GM19452 (cell line): ENCODE data around the gene CYP2F1.

Source experiments
- ATAC-seq: cut with Tn5 transposase; IDR thresholded peaks from one replicate; pipeline ENCODE4 v1.9.1; 2021; ENCODE audit not compliant: unreplicated experiment

CYP2F1 gene

GRCh38 chr19:41175801-41176777 lies 61.9 kb downstream of the CYP2F1 start:
- ATAC-seq, result no peak
